Fibroblast of skin of abdomen (primary cell): ENCODE measurements around the gene ATXN7L1.

Experiments
- DNase-seq: peaks from one replicate; pipeline ENCODE4 v3.0.0-alpha.2; 2013

ATXN7L1 gene

DNA sequence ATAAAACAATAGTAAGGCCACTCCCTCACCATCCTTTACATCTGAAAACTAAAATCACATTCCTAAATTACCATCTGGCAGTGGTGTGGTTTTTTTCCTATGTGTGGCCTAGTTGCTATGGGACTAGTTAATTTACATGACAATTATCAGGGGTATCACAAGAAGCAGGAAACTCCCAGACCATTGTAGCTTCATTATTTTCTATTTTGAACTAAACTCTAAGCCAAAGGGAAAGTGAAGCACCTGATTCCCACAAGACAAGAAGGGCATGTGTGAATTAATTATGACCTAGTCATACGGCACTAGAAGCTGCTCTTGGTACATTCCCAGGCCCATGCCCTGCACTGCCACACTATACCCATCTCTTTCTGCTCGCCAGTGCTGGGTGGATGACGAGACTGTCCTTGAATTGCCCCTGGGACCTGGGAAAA, 103.4 kb downstream of the ATXN7L1 start:
- DNase-seq, result no peak

- DNase-seq, result peak; percentile 71
Observed at GRCh38 chr7:105769901-105770628, 106.3 kb downstream of the ATXN7L1 start.

DNA sequence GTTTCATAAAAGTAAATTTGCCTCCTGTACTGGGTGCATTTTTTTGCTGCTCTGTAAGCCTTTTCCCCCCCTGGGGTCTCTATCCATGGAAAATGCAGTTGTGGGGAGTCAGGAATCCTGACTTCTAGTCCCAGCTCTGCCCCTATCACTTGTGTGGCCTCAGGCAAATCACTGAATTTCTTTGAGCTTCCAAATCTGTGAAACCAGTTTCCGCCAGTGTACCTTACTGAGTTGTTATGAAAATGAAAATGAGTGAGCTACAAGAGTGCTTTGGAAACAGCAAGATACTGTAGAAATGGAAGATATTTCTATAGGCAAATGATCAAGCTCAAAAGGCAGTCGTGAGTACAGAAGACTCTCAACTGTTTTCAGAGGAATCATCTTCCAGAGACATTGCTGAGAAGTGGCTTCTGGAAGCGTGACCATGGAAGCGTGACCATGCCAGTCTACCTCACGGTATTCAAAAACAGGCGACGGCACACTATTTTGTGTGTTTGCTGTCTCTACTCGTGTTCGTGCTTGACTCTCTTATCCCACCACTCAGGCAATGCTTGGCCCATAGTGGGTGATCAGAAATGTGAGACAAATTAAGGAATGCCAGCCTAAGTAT, 107.4 kb downstream of the ATXN7L1 start:
- no peak for DNase-seq

- no peak for DNase-seq
Observed at GRCh38 chr7:105768117-105768516, 108.3 kb downstream of the ATXN7L1 start.

DNA sequence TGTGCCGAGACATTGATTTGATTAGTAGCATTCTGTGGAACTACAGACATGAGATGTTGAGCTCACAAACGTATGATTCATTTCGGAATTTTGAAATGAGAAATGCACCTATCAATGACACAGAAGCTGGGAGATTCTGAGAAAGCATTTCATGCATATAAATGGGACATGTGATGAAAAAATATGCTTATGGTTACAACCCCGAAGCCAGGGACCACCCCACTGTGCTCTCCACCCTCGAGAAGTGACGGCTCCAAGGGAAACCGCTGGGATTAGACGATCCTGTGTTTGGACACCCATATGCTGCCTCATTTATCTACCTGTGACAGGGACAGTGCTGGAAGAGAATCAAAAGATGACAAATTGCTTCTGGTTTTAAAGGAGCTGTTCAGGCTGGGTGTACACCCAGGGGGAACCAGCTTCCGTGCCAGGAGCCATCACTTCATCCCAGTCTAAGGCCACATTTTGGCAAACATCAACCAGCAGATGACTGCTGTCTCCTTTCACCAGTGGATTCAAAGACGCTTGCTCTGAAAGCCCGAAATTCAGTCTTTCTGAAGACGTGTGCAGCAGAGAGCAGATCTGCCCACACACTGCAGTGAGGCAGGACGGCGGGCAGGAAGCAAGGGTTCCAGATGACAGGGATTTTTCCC, 109.9 kb downstream of the ATXN7L1 start:
- peak; percentile 81 for DNase-seq

GRCh38 chr7:105765846-105766245, 110.6 kb downstream of the ATXN7L1 start:
- no peak for DNase-seq

DNA sequence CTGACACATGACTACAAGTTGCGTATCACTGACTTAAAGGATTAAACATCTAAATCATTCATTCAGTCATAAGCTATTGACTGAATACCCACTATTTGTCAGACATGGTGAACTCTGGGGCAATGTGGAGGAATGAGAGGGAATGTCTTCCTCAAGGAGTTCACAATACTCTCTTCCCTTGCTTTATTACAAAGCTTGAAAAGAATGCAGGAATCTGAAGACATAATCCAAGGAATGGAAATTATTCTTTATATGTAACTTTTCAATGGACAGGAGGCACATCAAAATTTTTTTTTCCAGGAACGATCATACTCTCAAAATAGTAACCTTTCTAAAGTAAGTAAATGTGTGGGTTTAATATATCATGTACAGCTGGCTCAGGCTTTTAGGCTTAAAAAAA, 111.9 kb downstream of the ATXN7L1 start:
- DNase-seq, result peak; percentile 61

GRCh38 chr7:105760551-105761447, 115.6 kb downstream of the ATXN7L1 start:
- peak; percentile 71 for DNase-seq

- DNase-seq, result peak; percentile 71
Observed at GRCh38 chr7:105759670-105760550, 116.5 kb downstream of the ATXN7L1 start.

DNA sequence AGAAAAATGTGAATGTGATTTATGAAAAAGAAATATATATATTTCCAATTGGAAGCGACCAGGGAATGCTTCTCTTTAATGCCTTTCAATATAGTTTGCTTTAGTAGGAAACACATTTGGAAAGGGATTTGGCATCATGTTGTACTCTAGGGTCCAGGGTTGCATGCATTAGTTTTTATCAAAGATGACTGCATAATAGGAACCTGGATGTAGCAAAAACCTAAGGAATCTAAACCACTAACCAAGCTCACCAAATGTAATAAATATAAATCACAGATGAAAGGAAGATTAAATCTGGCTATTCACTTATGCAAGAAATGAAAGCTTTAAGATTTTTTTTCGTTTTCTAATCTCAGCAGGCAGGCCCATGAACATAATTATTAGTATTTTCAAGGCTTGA, 120.0 kb downstream of the ATXN7L1 start:
- peak; percentile 40 for DNase-seq

GRCh38 chr7:105752671-105753275, 123.6 kb downstream of the ATXN7L1 start:
- DNase-seq, result no peak

GRCh38 chr7:105751054-105751453, 125.3 kb downstream of the ATXN7L1 start:
- no peak for DNase-seq

DNA sequence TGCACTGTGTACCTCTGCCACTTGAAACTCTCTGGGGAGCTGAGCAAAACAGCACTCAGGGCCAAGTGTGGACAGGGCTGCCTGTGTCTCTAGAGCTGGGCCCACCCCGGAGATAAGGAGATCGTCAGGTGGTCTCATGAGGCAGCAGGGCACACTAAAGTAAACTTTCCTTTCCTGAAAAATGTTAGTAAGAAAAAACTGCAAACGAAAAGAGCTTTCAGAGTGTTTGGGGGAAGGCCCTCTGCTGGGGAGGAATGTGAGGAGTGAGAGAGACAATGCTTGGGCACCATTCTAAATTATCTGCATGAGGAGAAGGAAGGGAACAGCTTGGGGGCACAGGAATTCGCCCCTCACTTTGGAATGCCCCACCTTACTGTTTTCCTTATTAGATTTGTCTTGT, 127.7 kb downstream of the ATXN7L1 start:
- no peak for DNase-seq

DNA sequence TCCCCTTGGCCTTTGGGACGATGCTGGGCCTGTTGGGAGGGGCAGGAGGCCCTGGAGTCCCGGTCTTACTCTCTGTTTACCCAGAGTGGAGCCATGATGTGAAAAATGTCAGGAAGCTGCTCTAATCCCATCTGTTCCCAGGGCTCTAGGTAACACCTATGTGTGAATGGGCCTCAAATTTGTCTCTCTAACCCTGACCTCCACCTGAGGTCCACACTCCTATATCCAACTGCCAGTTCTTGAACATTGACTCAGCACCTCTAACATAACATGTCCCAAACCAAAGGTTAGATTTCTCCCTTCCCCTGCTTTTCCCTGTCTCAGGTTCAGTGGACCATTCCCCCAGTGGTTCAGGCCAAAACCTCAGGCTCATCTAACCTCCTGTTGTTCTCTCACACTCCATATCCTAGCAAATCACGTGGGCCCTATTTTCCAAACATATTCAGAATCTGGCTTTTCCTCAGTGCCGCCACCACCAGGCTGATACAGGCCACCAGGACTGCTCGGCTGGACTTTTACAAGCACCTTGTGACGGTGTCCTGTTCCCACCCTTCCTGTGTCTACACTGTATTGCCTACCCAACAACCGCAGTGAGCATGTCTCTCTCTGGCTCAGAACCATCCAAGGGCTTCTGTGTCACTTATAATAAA, 130.6 kb downstream of the ATXN7L1 start:
- DNase-seq, result no peak

GRCh38 chr7:105744258-105744657, 132.1 kb downstream of the ATXN7L1 start:
- DNase-seq, result no peak

- DNase-seq, result no peak
Observed at GRCh38 chr7:105743351-105744090, 132.9 kb downstream of the ATXN7L1 start.

DNA sequence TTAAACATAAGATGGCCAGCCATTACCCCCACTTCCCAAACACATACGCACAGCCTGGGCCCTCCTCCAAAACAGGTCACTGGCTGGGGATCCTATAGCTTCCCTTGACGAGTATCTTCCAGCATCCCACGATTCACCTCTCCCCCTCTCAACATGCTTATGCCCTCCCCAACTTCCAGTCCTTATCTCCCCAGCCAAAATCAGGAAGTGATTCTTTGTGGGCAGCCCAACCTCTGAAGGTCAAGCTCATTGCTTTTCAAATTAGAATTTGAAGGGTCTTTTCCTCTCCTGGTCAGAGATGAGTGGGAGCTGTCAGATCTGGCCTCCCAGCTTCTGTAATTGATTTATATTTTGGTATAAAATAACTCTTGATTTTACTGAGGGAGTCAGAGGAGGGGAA, 133.6 kb downstream of the ATXN7L1 start:
- DNase-seq, result no peak

GRCh38 chr7:105741982-105742381, 134.4 kb downstream of the ATXN7L1 start:
- DNase-seq, result no peak

DNA sequence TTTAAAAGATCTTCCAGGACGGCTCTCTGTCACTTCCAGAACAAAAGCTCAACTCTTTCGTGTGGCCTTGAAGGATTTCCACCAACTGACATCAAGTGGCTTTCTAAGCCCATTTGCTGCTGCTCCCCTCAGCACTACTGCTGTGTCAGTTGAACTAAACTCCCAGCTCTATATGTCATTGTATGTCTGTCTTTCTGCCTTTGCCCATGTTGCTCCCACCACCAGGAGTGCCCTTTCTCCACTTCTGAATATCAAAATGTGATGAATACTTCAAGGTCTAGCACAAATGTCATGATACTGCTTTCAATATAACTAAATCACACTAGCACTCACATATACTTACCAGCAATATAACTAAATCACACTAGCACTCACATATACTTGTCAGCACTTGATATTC, 138.3 kb downstream of the ATXN7L1 start:
- DNase-seq, result no peak

- no peak for DNase-seq
Observed at GRCh38 chr7:105734233-105734632, 142.2 kb downstream of the ATXN7L1 start.
